ACC112 (cell line): ENCODE data around the gene PRKN.

Experiments
- H2AFZ ChIP-seq: fragments of 200-600 bp; sonication (generic); one replicate; pipeline ENCODE4 v1.6.0; 2017; ENCODE audit warnings: antibody characterized with exemption, low read length; ENCODE audit not compliant: unreplicated experiment
- H3K27ac ChIP-seq: fragments of 200-600 bp; sonication (generic); 2 replicates; pipeline ENCODE4 v1.5.1; 2014; ENCODE audit warnings: low read depth, mild to moderate bottlenecking, antibody characterized with exemption, low read length, moderate library complexity
- H3K27me3 ChIP-seq: fragments of 200-600 bp; sonication (generic); 2 replicates; pipeline ENCODE4 v1.6.1; 2014; ENCODE audit warnings: mild to moderate bottlenecking, antibody characterized with exemption, low read length, moderate library complexity, mixed read lengths; ENCODE audit not compliant: insufficient read depth
- H3K36me3 ChIP-seq: fragments of 200-600 bp; sonication (generic); 2 replicates; pipeline ENCODE4 v1.6.1; 2016; ENCODE audit warnings: mild to moderate bottlenecking, antibody characterized with exemption, low read length, moderate library complexity, mixed read lengths; ENCODE audit not compliant: insufficient read depth
- H3K4me1 ChIP-seq: fragments of 200-600 bp; sonication (generic); one replicate; pipeline ENCODE4 v1.6.1; 2016; ENCODE audit warnings: low read length, mixed read lengths; ENCODE audit not compliant: insufficient read depth, unreplicated experiment, control insufficient read depth
- H3K4me3 ChIP-seq: fragments of 200-600 bp; sonication (generic); 2 replicates; pipeline ENCODE4 v1.5.1; 2014; ENCODE audit warnings: mild to moderate bottlenecking, low read depth, low read length
- H3K79me2 ChIP-seq: fragments of 200-600 bp; sonication (generic); one replicate; pipeline ENCODE4 v1.6.0; 2016; ENCODE audit warnings: low read length; ENCODE audit not compliant: control insufficient read depth, unreplicated experiment, insufficient read depth

PRKN gene

DNA sequence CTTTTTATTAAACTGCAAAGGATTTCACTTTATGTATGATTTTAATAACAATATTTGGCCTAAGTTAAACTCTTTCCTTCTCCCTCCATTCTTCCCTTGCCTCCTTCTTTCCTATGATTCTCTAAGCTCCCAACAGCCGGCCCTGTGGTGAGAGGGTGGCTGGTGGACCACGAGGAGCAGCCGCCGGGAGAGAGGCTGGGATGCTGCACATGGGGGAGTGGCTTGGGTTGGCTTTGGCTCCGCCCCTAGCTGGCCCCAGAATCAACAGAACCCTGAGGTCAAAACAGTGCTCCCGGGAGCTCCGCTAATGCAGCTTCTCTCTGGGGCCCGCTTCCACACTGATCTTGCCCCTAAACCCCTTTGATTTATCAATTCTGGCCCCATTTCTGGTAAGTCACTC is 1063.9 kb downstream of the PRKN start:
- Histone ChIP-seq H3K4me3 (no peak overlapping the region), H3K27ac (no peak overlapping the region), H3K36me3 (no peaks in the 10 kb centered on the region), H2AFZ (no peak overlapping the region), H3K79me2 (no peaks in the 10 kb centered on the region), H3K4me1 (no peaks in the 10 kb centered on the region), H3K27me3 (no peaks in the 10 kb centered on the region)

DNA sequence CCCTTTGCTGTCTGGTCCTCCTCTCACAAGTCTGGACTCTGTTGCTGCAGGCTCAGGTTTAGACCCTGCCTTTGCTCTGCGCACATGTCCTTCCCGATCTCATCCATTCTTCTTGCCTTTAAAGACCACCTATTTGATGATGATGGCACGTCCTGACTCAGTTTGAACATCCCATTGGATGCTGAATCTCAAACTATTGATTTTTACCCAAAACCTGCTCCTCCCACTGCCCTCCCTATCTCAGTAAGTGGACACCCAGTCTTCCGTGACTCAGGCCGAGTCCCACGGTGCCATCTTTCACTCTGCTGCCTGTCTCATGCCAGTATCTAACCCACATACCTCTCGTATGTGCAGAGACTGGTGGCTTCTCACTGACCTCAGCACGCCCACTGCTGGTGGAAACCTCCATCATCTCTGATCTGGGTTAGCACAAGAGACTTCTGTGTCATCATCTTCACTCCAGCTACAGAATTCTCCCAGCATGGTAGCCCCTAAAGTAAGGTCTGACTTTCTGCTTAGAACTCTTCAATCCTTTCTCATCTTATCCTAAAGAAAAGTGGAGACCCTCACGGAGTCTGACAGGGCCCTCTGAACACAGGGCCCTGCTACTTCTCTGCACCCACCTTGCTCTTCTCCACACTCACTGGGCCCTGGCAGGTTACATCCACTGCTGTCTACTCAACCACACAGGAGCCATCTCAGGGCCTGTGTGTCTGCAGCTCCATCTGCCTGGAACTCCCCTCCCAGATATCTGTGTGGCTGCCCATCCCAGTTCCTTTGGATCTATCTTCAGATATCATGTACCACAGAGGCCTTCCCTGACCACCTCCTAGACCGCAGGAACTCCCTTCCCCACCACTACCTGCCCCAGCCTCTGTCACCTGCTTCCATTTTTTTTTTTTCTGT is 1066.6 kb downstream of the PRKN start:
- Histone ChIP-seq H2AFZ (no peak overlapping the region), H3K4me1 (no peaks in the 10 kb centered on the region), H3K27ac (no peak overlapping the region), H3K27me3 (no peaks in the 10 kb centered on the region), H3K4me3 (no peak overlapping the region), H3K36me3 (no peaks in the 10 kb centered on the region), H3K79me2 (no peaks in the 10 kb centered on the region)

DNA sequence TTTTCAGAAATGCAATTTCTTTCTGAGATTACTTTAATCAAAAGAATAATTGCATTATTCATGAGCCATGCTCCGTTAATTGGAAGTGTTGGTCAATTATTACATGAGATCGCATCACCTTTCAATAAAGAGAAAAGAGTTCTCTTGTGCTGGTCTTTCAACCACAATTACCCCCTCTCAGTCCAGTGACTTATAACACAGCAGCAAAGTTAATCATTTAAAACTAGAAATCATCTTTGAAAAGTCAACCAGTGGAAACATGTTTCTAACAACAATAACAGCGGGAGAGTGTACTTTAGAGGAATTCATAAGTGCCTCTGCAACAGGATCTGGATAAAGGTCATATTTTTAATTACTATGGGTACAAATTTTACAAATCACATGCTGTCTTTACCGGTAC is 1069.4 kb downstream of the PRKN start:
- Histone ChIP-seq H2AFZ (no peak overlapping the region), H3K79me2 (no peaks in the 10 kb centered on the region), H3K36me3 (no peaks in the 10 kb centered on the region), H3K4me3 (no peak overlapping the region), H3K4me1 (no peaks in the 10 kb centered on the region), H3K27me3 (no peaks in the 10 kb centered on the region), H3K27ac (no peak overlapping the region)

DNA sequence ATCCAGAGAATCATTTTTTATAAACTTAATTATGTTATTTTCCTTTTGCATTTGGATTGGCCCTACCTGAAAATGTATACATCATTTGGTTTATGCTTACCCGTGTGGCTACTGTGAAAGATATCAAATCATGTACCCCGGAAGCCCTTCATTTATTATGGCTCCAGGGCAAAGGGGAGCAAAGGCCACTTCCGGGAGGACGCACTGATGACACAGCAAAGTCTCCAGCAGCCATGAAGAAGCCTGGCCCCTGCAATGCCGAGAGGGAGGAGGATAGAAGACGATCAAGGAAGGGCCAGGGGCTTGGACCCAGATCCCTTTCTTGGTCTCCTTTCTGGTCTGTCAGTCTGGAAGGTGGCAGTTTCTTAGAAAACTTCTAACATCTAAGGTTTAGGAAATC is 1073.4 kb downstream of the PRKN start:
- H3K79me2 ChIP-seq: no peaks in the 10 kb centered on the region
- H2AFZ ChIP-seq: no peak overlapping the region
- H3K36me3 ChIP-seq: no peaks in the 10 kb centered on the region
- H3K4me3 ChIP-seq: no peak overlapping the region
- no peak overlapping the region for H3K27ac ChIP-seq
- H3K4me1 ChIP-seq: no peaks in the 10 kb centered on the region
- no peaks in the 10 kb centered on the region for H3K27me3 ChIP-seq

DNA sequence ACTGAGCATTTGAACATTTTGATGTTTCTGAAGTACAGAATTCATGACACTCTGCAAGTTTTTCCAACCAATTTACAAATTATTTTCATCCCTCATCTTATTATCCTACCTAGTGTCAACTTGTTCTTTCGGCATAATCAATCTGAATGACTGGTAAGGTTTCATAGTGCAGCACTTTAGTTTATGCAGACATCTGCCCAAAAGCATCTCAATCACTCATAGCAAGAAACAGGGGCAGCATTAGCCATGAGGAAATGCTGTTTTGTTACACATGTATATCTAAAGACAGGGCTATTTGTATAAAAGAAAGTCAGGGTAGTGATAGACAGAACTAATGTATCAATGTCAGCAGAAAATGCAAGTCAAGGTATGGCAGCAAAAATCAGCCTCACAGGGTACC is 1075.6 kb downstream of the PRKN start:
- H3K36me3 ChIP-seq: no peaks in the 10 kb centered on the region
- no peaks in the 10 kb centered on the region for H3K79me2 ChIP-seq
- H3K4me3 ChIP-seq: no peak overlapping the region
- H3K27ac ChIP-seq: no peak overlapping the region
- H3K4me1 ChIP-seq: no peaks in the 10 kb centered on the region
- no peaks in the 10 kb centered on the region for H3K27me3 ChIP-seq
- H2AFZ ChIP-seq: no peak overlapping the region

DNA sequence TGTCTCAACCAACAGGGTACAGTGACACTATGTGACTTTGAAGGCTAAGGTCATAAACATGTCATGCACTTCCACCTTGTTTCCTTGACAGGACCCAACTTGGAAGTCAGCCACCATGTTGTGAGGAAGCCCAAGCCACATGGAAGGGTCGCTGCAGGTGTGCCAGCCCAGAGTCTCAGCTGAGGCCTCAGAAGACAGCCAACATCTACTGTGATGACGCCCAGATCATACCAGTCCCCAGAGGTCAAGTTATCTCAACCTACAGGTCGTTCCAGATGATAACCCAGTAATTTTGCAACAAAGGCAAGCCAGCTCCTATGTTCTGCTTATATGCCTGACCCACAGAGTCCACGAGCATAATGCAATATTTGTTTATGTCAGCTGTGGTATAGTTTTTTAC is 1077.7 kb downstream of the PRKN start:
- Histone ChIP-seq H2AFZ (no peak overlapping the region), H3K4me3 (no peak overlapping the region), H3K27me3 (no peaks in the 10 kb centered on the region), H3K36me3 (no peaks in the 10 kb centered on the region), H3K27ac (no peak overlapping the region), H3K4me1 (no peaks in the 10 kb centered on the region), H3K79me2 (no peaks in the 10 kb centered on the region)

DNA sequence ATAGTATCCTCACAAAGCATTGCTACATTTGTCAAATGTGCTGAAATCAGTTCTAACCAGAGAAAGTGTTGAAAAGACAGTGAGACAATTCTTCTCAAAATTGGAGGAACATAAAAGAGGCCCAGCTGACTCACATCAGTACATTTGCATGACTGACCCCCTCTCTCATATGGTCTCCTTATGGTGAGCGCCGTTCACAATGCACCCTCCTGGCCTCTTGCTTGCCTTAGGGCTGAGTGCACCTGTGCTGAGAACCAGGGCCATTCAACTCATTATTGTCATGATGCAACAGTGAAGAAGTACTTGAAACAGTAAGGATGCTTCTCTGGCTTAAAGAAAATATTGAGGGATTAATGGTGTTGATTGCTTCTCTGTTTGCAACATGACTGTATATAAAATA is 1078.5 kb downstream of the PRKN start:
- Histone ChIP-seq H3K4me3 (no peak overlapping the region), H3K27me3 (no peaks in the 10 kb centered on the region), H3K79me2 (no peaks in the 10 kb centered on the region), H3K27ac (no peak overlapping the region), H2AFZ (no peak overlapping the region), H3K36me3 (no peaks in the 10 kb centered on the region), H3K4me1 (no peaks in the 10 kb centered on the region)

DNA sequence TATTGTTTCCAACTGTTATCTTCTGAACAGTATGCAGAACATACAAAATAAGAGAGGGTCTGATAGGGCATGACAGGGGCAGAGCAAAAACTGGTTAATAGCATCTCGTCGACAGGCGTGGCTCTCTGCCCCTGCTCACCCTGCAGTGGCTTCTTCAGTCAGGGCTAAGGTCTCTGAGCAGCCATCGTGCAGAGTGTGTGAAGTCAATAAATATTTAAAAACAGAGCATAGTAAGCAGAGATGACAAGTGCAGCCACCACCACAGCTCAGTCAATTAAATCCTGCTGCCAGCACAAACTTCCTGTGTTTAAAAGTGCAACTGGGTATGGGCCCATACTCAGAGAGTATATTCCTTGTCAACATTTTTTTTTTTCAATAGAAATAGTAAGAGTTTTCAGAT is 1080.3 kb downstream of the PRKN start:
- Histone ChIP-seq H2AFZ (no peak overlapping the region), H3K4me1 (no peaks in the 10 kb centered on the region), H3K36me3 (no peaks in the 10 kb centered on the region), H3K27me3 (no peaks in the 10 kb centered on the region), H3K4me3 (no peak overlapping the region), H3K27ac (no peak overlapping the region), H3K79me2 (no peaks in the 10 kb centered on the region)

DNA sequence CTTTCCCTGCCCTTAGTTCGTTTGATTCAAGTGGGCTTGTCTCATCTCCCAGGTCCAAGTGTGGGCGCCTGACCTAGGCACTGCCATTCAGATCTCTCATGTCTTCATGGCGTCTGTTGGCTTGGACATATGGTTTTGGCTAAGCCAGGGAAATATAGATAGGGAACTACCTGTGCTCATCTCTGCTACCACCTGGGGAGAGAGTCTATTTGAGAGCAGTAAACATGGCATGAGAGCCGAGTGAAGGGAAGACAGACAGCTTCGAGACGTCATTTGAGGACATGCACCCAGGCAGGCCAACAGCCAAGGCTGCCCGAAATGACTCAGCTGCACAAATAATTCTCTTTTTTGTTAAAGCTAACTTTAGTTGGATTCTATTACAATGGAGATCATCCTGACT is 1083.0 kb downstream of the PRKN start:
- H3K36me3 ChIP-seq: no peaks in the 10 kb centered on the region
- H3K4me1 ChIP-seq: no peaks in the 10 kb centered on the region
- H3K4me3 ChIP-seq: no peak overlapping the region
- H3K27me3 ChIP-seq: no peaks in the 10 kb centered on the region
- H3K79me2 ChIP-seq: no peaks in the 10 kb centered on the region
- H2AFZ ChIP-seq: no peak overlapping the region
- no peak overlapping the region for H3K27ac ChIP-seq

DNA sequence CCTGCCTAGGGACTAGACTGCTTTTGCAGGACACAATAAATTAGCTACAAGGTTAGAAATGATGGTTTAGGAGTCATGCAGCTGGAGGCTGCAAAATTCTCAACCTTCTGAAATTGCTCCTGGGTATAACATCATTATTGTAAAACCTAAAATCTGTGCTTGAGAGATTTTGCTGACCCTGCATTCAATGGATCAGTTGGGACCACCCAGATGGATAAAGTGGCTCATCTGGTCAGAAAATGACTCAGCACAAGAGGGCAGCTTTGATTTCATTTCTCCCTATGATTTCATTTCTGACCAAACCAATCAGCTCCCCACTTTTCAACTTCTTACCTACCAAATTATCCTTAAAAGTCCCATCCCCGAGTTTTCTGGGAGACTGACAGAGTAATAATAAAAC is 1086.4 kb downstream of the PRKN start:
- Histone ChIP-seq H3K4me3 (no peak overlapping the region), H3K4me1 (no peaks in the 10 kb centered on the region), H3K27me3 (no peaks in the 10 kb centered on the region), H3K36me3 (no peaks in the 10 kb centered on the region), H2AFZ (no peak overlapping the region), H3K79me2 (no peaks in the 10 kb centered on the region), H3K27ac (no peak overlapping the region)

DNA sequence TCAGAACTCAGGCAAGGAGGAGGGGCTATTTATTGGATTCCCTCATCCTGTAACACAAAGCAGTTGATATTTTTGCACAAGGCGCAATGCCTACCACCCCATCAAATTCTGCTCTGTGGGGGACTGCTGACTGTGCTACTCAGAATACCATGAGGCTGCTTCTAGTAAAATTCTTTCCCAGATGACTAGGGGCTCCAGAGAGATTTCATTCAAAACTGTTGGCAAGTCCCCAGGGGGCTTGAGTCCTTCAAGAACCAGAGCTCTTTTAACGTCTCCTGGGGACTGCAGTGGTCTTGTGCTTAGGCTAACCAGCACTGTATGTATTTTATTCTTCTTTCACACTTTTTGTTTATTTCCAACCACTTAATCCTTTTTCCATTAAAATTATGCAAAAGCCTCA is 1087.8 kb downstream of the PRKN start:
- Histone ChIP-seq H3K27ac (no peak overlapping the region), H3K36me3 (no peaks in the 10 kb centered on the region), H3K4me1 (no peaks in the 10 kb centered on the region), H3K79me2 (no peaks in the 10 kb centered on the region), H3K27me3 (no peaks in the 10 kb centered on the region), H3K4me3 (no peak overlapping the region), H2AFZ (no peak overlapping the region)
